Transverse colon (tissue), 4 donors: ENCODE measurements around the gene PVALEF. TPM values are rescaled to one million over a fixed set of nuclear protein-coding genes. Genes with fewer than 3 reads are reported as not detected.

Experiments used
- DNase-seq: peaks from one replicate; pipeline ENCODE4 v3.0.0-alpha.2; 2019
- H3K27ac ChIP-seq, 4 donors: fragments of 200-600 bp; sonication (generic); 2 replicates each; pipeline ENCODE4 v1.5.1; 2016 to 2018; ENCODE audit warnings: inconsistent platforms in 4 of 4
- H3K27me3 ChIP-seq: fragments of 200-600 bp; sonication (generic); 2 replicates; pipeline ENCODE4 v1.5.1; 2017; ENCODE audit warnings: inconsistent platforms
- H3K36me3 ChIP-seq, 4 donors: fragments of 200-600 bp; sonication (generic); 2 replicates each; pipeline ENCODE4 v1.5.1; 2017 to 2019; ENCODE audit warnings: inconsistent platforms in 4 of 4
- H3K4me1 ChIP-seq, 4 donors: fragments of 200-600 bp; sonication (generic); 2 replicates each; pipeline ENCODE4 v1.5.1; 2017 to 2020; ENCODE audit warnings: inconsistent platforms in 4 of 4
- H3K4me3 ChIP-seq, 4 donors: fragments of 200-600 bp; sonication (generic); 1 replicate in 1 of 4; 2 replicates in 3 of 4; pipeline versions ENCODE4 v1.5.1 to v1.6.1; 2017 to 2019; ENCODE audit warnings: inconsistent platforms in 4 of 4
- H3K9me3 ChIP-seq, 2 donors: fragments of 200-600 bp; sonication (generic); 2 replicates each; pipeline ENCODE4 v1.5.1; 2017 to 2019; ENCODE audit warnings: inconsistent platforms in 2 of 2
- CTCF ChIP-seq, 5 experiments: fragments of 200-600 bp in 3 of 5; fragments of 450-650 bp in 2 of 5; sonication (generic) in 3 of 5; IDR thresholded peaks; 1 replicate in 2 of 5; 2 replicates in 3 of 5; pipeline ENCODE4 v1.5.1; 2016 to 2017; ENCODE audit warnings: antibody characterized with exemption in 5 of 5, inconsistent platforms in 3 of 5, mild to moderate bottlenecking in 2 of 5, moderate library complexity in 1 of 5
- EP300 ChIP-seq: sonication (generic); formaldehyde crosslinking; IDR thresholded peaks from one replicate; pipeline ENCODE4 v1.6.1; 2017; ENCODE audit warnings: antibody characterized with exemption, low read depth
- POLR2A ChIP-seq: fragments of 450-650 bp; IDR thresholded peaks from one replicate; pipeline ENCODE4 v1.6.1; 2016; ENCODE audit warnings: antibody characterized with exemption, mild to moderate bottlenecking, moderate library complexity
- POLR2AphosphoS5 ChIP-seq, 3 donors: sonication (generic); formaldehyde crosslinking; IDR thresholded peaks; one replicate each; pipeline ENCODE4 v1.6.1; 2016; ENCODE audit warnings: antibody characterized with exemption in 3 of 3
- WGBS, 2 donors: methylation state at CpG; one replicate each; pipeline ENCODE4 v1.1.5; 2018; ENCODE audit warnings: low coverage in 1 of 2; 5-methylcytosine and 5-hydroxymethylcytosine counted together
- in situ Hi-C, 4 donors: fragments of 200-750 bp; cut with MboI; loops; one replicate each; pipeline versions ENCODE4 v1.15.0 to v1.15.1; 2017; ENCODE audit warnings: low sequenced_read_pairs in 3 of 4, low pct_ligation_motif_present in 1 of 4, low pct_unique_long_range_greater_than_20kb in 1 of 4
- intact Hi-C: fragments of 100-400 bp; cut with DNase I; formaldehyde crosslinking; loops from one replicate; pipeline ENCODE4 v1.15.1; 2023; ENCODE audit warnings: low total_unique reads
- total RNA-seq, 4 donors: library from RNA; depleted of rRNA; stranded (reverse); fragments of >200 nt; gene quantifications; one replicate each; pipeline ENCODE4 v1.1.0, GENCODE V29; 2016

The PVALEF gene
- total RNA-seq, 4 donors from 2014 or later: not detected

GRCh38 chr17:81118308-81119221 is 46.7 kb upstream of the PVALEF start:
- no peak for DNase-seq
- 10 to 62% methylated on average over 2 to 20 of the region's 24 CpGs for WGBS, 2 donors
- no peak for TF ChIP-seq CTCF (IDR thresholded peaks at IDR 0.05)
- TF ChIP-seq POLR2A: no peak
- TF ChIP-seq EP300: no peak
- TF ChIP-seq POLR2AphosphoS5 (IDR thresholded peaks at IDR 0.05): no peak
- Histone ChIP-seq H3K27me3 (peaks cover 4% of the 10 kb centered on the region), H3K27ac (no peak overlapping the region), H3K36me3 (no peaks in the 10 kb centered on the region), H3K9me3 (no peaks in the 10 kb centered on the region), H3K4me1 (peaks cover 0 to 9% (median 4%) of the 10 kb centered on the region in 4 donors), H3K4me3 (peak overlapping the region in 1 of 4 donors; percentile 26)
- in situ Hi-C loops: no loop called here
- intact Hi-C loops: no loop called here

- WGBS, 2 donors: 41% methylated on average over 76 of the region's 89 CpGs; no CpG with 5 or more reads in 1 of the 2 donors
- DNase-seq: peak; percentile 71
- peak overlapping the region in 2 of 4 donors; percentile 21 to 26 for H3K4me3 ChIP-seq
- H3K36me3 ChIP-seq: no peaks in the 10 kb centered on the region
- TF ChIP-seq POLR2AphosphoS5 (IDR thresholded peaks at IDR 0.05) (no peak), CTCF (IDR thresholded peaks at IDR 0.05) (no peak), POLR2A (no peak)
- peaks cover 4% of the 10 kb centered on the region for H3K27me3 ChIP-seq
- no peaks in the 10 kb centered on the region for H3K9me3 ChIP-seq
- in situ Hi-C loops: no loop called here
- intact Hi-C loops: no loop called here
- H3K4me1 ChIP-seq: peaks cover 0 to 9% (median 4%) of the 10 kb centered on the region in 4 donors
- no peak overlapping the region for H3K27ac ChIP-seq
Observed at GRCh38 chr17:81119223-81120148, 45.8 kb upstream of the PVALEF start.

GRCh38 chr17:81120149-81120484 is 45.2 kb upstream of the PVALEF start:
- Histone ChIP-seq H3K4me1 (peaks cover 0 to 9% (median 4%) of the 10 kb centered on the region in 4 donors), H3K27me3 (peaks cover 4% of the 10 kb centered on the region), H3K27ac (no peak overlapping the region), H3K9me3 (no peaks in the 10 kb centered on the region), H3K36me3 (no peaks in the 10 kb centered on the region), H3K4me3 (no peak overlapping the region)
- 90% methylated on average over 33 of the region's 33 CpGs; no CpG with 5 or more reads in 1 of the 2 donors for WGBS, 2 donors
- no peak for DNase-seq
- intact Hi-C loops: no loop called here
- no peak for TF ChIP-seq CTCF (IDR thresholded peaks at IDR 0.05)
- TF ChIP-seq POLR2AphosphoS5 (IDR thresholded peaks at IDR 0.05): no peak
- no peak for TF ChIP-seq POLR2A
- no peak for TF ChIP-seq EP300
- in situ Hi-C loops: no loop called here
